Lung (tissue), 12 donors: ENCODE data around the gene OR10H4. TPM values are rescaled to one million over a fixed set of nuclear protein-coding genes. Genes with fewer than 3 reads are reported as not detected.

Source experiments
- ATAC-seq: fragments of 200-7000 bp; cut with Tn5 transposase; one replicate; pipeline ENCODE4 v1.9.1; 2020; ENCODE audit warnings: moderate number of reproducible peaks; ENCODE audit not compliant: insufficient read depth, low FRiP score
- DNase-seq, 3 donors: peaks; one replicate each; pipeline ENCODE4 v3.0.0-alpha.2; 2013 to 2017
- H3K27ac ChIP-seq, 2 donors: one replicate each; pipeline ENCODE4 v1.5.1; 2013; ENCODE audit warnings: mild to moderate bottlenecking in 2 of 2, moderate library complexity in 2 of 2, control low read depth in 1 of 2, inconsistent platforms in 1 of 2, low read depth in 1 of 2, low read length in 1 of 2
- H3K27me3 ChIP-seq, 3 donors: one replicate each; pipeline ENCODE4 v1.5.1; 2013; ENCODE audit warnings: low read length in 2 of 3; ENCODE audit not compliant: control insufficient read depth in 3 of 3, insufficient read depth in 3 of 3
- H3K36me3 ChIP-seq, 4 donors: one replicate each; pipeline ENCODE4 v1.5.1; 2013; ENCODE audit warnings: low read length in 4 of 4, mild to moderate bottlenecking in 1 of 4, moderate library complexity in 1 of 4; ENCODE audit not compliant: control insufficient read depth in 4 of 4, insufficient read depth in 4 of 4
- H3K4me1 ChIP-seq, 5 donors: one replicate each; pipeline ENCODE4 v1.5.1; 2013; ENCODE audit warnings: low read length in 5 of 5, mild to moderate bottlenecking in 2 of 5, moderate library complexity in 1 of 5; ENCODE audit not compliant: control insufficient read depth in 5 of 5, insufficient read depth in 5 of 5
- H3K4me3 ChIP-seq: one replicate; pipeline ENCODE4 v1.5.1; 2013; ENCODE audit warnings: mild to moderate bottlenecking, control low read depth, moderate library complexity
- H3K9ac ChIP-seq, 2 donors: one replicate each; pipeline ENCODE4 v1.5.1; 2013; ENCODE audit warnings: low read length in 2 of 2, control low read depth in 1 of 2; ENCODE audit not compliant: insufficient read depth in 1 of 2
- H3K9me3 ChIP-seq, 4 donors: one replicate each; pipeline ENCODE4 v1.5.1; 2013; ENCODE audit warnings: low read length in 3 of 4, mild to moderate bottlenecking in 1 of 4, moderate library complexity in 1 of 4; ENCODE audit not compliant: control insufficient read depth in 4 of 4, insufficient read depth in 3 of 4
- WGBS, 2 donors: extraction: QIAGEN DNeasy Blood & Tissue Kit; methylation state at CpG; one replicate each; pipeline ENCODE4 v1.1.7; 2013; 5-methylcytosine and 5-hydroxymethylcytosine counted together
- polyA plus RNA-seq, 2 donors: library from polyadenylated mRNA; stranded (reverse); fragments of 200-250 nt; gene quantifications; one replicate each; pipeline ENCODE4 v1.2.1, GENCODE V29; 2013
- total RNA-seq, 2 donors: library from RNA; depleted of rRNA in 1 of 2; stranded (reverse); fragments of >200 nt in 1 of 2; gene quantifications; one replicate each; pipeline ENCODE4 v1.2.1, GENCODE V29; 2014 to 2021
- TF ChIP-seq, protein P1 (sequence below): IDR thresholded peaks from 2 replicates; pipeline ENCODE4 v1.5.1; 2012; ENCODE audit warnings: mild to moderate bottlenecking; ENCODE audit errors: control extremely low read depth, extremely low read depth
- donor health status: control.
- donor health status: control.
- donor health status: Bipolar disorder and iron deficiency.
- donor health status: healthy.
- donor health status: DM: yes; HTN: yes; CAD: no.

Gene OR10H4
- total and polyA plus RNA-seq, 4 donors, result not detected

DNA sequence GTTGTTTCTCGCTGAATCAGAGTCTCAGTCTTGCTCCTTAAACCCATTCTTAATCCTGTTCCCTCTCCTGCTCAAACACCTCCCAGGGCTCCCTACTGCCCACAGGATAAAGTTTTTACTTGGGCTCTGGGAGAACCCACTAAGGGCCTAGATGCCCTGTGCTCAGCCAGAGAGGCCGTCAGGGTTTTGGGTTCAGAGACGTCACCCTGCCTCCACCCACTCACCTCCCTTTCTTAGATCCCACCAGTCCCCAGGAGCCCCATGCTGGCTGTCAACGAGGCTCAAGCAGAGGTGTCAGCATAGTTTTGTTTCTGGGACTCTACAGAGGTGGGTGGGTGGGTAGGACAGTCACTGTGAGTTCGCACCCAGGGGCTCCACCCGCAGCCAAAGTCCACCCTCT is 35.4 kb upstream of the OR10H4 start:
- DNase-seq (no peak), ATAC-seq (no peak)
- no peak overlapping the region for H3K9ac ChIP-seq
- WGBS, 2 donors, result 60 to 63% methylated on average over 6 of the region's 6 CpGs
- H3K9me3 ChIP-seq, result peaks cover 0 to 5% (median 4%) of the 10 kb centered on the region in 4 donors
- H3K27ac ChIP-seq, result no peak overlapping the region
- no peaks in the 10 kb centered on the region for H3K4me1 ChIP-seq
- H3K27me3 ChIP-seq, result peaks cover 0 to 35% (median 24%) of the 10 kb centered on the region in 3 donors
- H3K4me3 ChIP-seq, result no peak overlapping the region
- TF ChIP-seq, protein P1, sequence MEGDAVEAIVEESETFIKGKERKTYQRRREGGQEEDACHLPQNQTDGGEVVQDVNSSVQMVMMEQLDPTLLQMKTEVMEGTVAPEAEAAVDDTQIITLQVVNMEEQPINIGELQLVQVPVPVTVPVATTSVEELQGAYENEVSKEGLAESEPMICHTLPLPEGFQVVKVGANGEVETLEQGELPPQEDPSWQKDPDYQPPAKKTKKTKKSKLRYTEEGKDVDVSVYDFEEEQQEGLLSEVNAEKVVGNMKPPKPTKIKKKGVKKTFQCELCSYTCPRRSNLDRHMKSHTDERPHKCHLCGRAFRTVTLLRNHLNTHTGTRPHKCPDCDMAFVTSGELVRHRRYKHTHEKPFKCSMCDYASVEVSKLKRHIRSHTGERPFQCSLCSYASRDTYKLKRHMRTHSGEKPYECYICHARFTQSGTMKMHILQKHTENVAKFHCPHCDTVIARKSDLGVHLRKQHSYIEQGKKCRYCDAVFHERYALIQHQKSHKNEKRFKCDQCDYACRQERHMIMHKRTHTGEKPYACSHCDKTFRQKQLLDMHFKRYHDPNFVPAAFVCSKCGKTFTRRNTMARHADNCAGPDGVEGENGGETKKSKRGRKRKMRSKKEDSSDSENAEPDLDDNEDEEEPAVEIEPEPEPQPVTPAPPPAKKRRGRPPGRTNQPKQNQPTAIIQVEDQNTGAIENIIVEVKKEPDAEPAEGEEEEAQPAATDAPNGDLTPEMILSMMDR, result no peak
- H3K36me3 ChIP-seq, result no peaks in the 10 kb centered on the region

DNA sequence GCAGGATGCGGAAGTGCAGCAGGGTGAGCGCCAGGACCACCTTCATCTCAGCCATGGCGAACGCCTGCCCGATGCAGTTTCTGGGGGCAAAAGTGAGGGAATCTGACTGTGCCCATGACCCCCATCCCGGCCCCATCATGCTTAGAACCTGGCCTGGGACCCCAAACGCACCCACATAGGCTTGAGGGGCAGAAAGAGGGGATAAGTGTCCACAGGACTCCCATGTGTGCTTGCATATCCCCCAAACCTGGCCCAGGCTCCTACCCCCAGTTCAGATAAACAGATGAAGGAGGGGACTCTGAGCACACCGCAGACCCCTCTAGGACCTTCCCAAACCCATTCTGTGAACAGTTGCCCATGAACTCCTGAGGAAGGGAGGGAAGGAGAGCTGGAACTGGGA is 35.0 kb upstream of the OR10H4 start:
- TF ChIP-seq, protein P1, result no peak
- no peak overlapping the region for H3K4me3 ChIP-seq
- 81 to 85% methylated on average over 8 of the region's 8 CpGs for WGBS, 2 donors
- peaks cover 0 to 31% (median 24%) of the 10 kb centered on the region in 3 donors for H3K27me3 ChIP-seq
- H3K27ac ChIP-seq, result no peak overlapping the region
- peaks cover 0 to 5% (median 4%) of the 10 kb centered on the region in 4 donors for H3K9me3 ChIP-seq
- ATAC-seq (no peak), DNase-seq (no peak)
- no peaks in the 10 kb centered on the region for H3K36me3 ChIP-seq
- no peak overlapping the region for H3K9ac ChIP-seq
- H3K4me1 ChIP-seq, result no peaks in the 10 kb centered on the region

DNA sequence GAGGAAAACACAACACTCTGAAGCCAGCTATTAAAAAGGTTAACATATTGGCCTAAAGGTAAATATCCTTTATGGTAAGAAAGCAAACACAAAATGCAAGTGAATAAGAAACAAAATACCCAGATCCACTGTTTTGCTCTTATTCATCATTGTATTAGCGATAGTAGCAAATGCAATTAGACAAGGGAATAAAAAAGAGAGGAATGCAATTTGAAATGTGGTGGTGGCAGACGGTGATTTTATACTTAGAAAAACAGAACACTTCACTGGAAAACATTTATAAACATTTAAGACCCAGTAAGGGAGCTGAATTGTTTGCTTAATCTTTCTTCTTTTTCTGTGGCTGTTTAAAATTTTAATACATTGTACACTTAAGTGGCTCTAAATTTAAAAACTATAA is 33.7 kb upstream of the OR10H4 start:
- H3K27me3 ChIP-seq, result peaks cover 0 to 24% (median 24%) of the 10 kb centered on the region in 3 donors
- no peaks in the 10 kb centered on the region for H3K4me1 ChIP-seq
- DNase-seq (no peak), ATAC-seq (no peak)
- 95 to 98% methylated on average over 2 of the region's 2 CpGs for WGBS, 2 donors
- no peak overlapping the region for H3K27ac ChIP-seq
- H3K36me3 ChIP-seq, result no peaks in the 10 kb centered on the region
- peaks cover 0 to 5% (median 4%) of the 10 kb centered on the region in 4 donors for H3K9me3 ChIP-seq
- no peak overlapping the region for H3K9ac ChIP-seq
- no peak overlapping the region for H3K4me3 ChIP-seq
- TF ChIP-seq, protein P1, result no peak

DNA sequence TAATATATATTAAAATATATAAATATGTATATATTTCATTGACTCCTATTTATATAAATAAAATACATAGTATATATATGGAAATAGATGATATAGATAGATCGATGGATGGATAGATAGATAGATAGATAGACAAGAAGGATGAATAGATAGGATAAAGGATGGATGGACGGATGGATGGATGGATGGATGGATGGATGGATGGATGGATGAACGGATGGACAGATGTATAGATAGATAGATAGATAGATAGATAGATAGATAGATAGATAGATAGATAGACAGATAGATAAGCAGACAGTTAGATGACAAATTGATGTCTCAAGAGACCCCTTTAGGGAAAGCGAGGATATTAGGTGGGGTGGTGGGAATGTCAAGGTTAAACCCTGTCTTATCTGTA is 29.6 kb upstream of the OR10H4 start:
- DNase-seq, result no peak
- TF ChIP-seq, protein P1, result no peak
- no peak overlapping the region for H3K9ac ChIP-seq
- H3K27me3 ChIP-seq, result no peaks in the 10 kb centered on the region
- no peak overlapping the region for H3K4me3 ChIP-seq
- H3K36me3 ChIP-seq, result no peaks in the 10 kb centered on the region
- no peaks in the 10 kb centered on the region for H3K4me1 ChIP-seq
- 76 to 87% methylated on average over 4 of the region's 4 CpGs for WGBS, 2 donors
- ATAC-seq, result no peak
- H3K27ac ChIP-seq, result no peak overlapping the region
- peaks cover 0 to 6% (median 4%) of the 10 kb centered on the region in 4 donors for H3K9me3 ChIP-seq
